SK-N-SH (cell line): Measurements from ENCODE around the gene FLRT1. TPM values are rescaled to one million over a fixed set of nuclear protein-coding genes. Genes with fewer than 3 reads are reported as not detected.

Source experiments
- CTCF ChIA-PET: fragments of 300-600, 350-600 bp; formaldehyde crosslinking; extraction: SDS; loops from one replicate; lab custom pipeline; 2021; lab: Yijun Ruan, JAX
- POLR2A ChIA-PET: fragments of 350-600 bp; sonication (Branson Sonifier 250); formaldehyde crosslinking; extraction: SDS; loops from one replicate; lab custom pipeline; 2020; ENCODE audit warnings: antibody characterized with exemption, inconsistent platforms; lab: Yijun Ruan, JAX
- DNase-seq: peaks from one replicate; pipeline ENCODE4 v3.0.0; 2012
- H2AFZ ChIP-seq: fragments of 200-600 bp; sonication (generic); 2 replicates; pipeline ENCODE4 v1.8.1; 2016; ENCODE audit warnings: antibody characterized with exemption, mild to moderate bottlenecking, low read depth
- H3F3A ChIP-seq: fragments of 200-600 bp; sonication (generic); replicated peaks from 2 replicates; pipeline ENCODE3; 2016; ENCODE audit warnings: antibody characterized with exemption, mild to moderate bottlenecking; ENCODE audit not compliant: insufficient read depth
- H3K27ac ChIP-seq, 2 experiments: fragments of 200-500 bp in 1 of 2; fragments of 200-600 bp in 1 of 2; sonication (Bioruptor generic) in 1 of 2; sonication (generic), shearing (Covaris generic) in 1 of 2; 2 replicates each; pipeline versions ENCODE4 v1.5.1 to v1.6.1; 2014 to 2016; ENCODE audit warnings: low read depth in 2 of 2, inconsistent platforms in 1 of 2, low read length in 1 of 2, mild to moderate bottlenecking in 1 of 2, mixed read lengths in 1 of 2
- H3K27me3 ChIP-seq: fragments of 200-600 bp; sonication (generic), shearing (Covaris generic); 2 replicates; pipeline ENCODE4 v1.6.1; 2016; ENCODE audit warnings: mixed run types; ENCODE audit not compliant: insufficient read depth
- H3K36me3 ChIP-seq, 2 experiments: fragments of 200-500 bp in 1 of 2; fragments of 200-600 bp in 1 of 2; sonication (Bioruptor generic) in 1 of 2; sonication (generic) in 1 of 2; replicated peaks in 1 of 2; 2 replicates each; pipeline versions ENCODE3 to v1.5.1; 2014 to 2016; ENCODE audit warnings: low read length in 1 of 2, mild to moderate bottlenecking in 1 of 2; ENCODE audit not compliant: insufficient read depth in 2 of 2, control insufficient read depth in 1 of 2
- H3K4me1 ChIP-seq, 2 experiments: fragments of 200-500 bp in 1 of 2; fragments of 200-600 bp in 1 of 2; sonication (Bioruptor generic) in 1 of 2; sonication (generic), shearing (Covaris generic) in 1 of 2; 2 replicates each; pipeline versions ENCODE4 v1.5.1 to v1.6.1; 2014 to 2016; ENCODE audit warnings: low read depth in 1 of 2, low read length in 1 of 2, mixed run types in 1 of 2; ENCODE audit not compliant: insufficient read depth in 2 of 2, control insufficient read depth in 1 of 2
- H3K4me2 ChIP-seq: fragments of 200-600 bp; sonication (generic), shearing (Covaris generic); 2 replicates; pipeline ENCODE4 v1.6.1; 2017; ENCODE audit warnings: mixed run types
- H3K4me3 ChIP-seq, 2 experiments: fragments of 200-500 bp in 1 of 2; fragments of 200-600 bp in 1 of 2; sonication (Bioruptor generic) in 1 of 2; sonication (generic), shearing (Covaris generic) in 1 of 2; 2 replicates each; pipeline versions ENCODE4 v1.5.1 to v1.8.1; 2014 to 2016; ENCODE audit warnings: low read depth in 2 of 2, inconsistent platforms in 1 of 2, low read length in 1 of 2, mild to moderate bottlenecking in 1 of 2, mixed read lengths in 1 of 2, moderate library complexity in 1 of 2
- H3K79me2 ChIP-seq: fragments of 200-600 bp; sonication (generic); 2 replicates; pipeline ENCODE4 v1.8.1; 2017; ENCODE audit warnings: mild to moderate bottlenecking; ENCODE audit not compliant: insufficient read depth
- H3K9ac ChIP-seq: fragments of 200-600 bp; sonication (generic); 2 replicates; pipeline ENCODE4 v1.6.1; 2017; ENCODE audit warnings: mixed run types
- H3K9me2 ChIP-seq: fragments of 200-600 bp; sonication (generic); 2 replicates; pipeline ENCODE4 v1.6.1; 2017; ENCODE audit warnings: mixed run types
- H3K9me3 ChIP-seq: fragments of 200-600 bp; sonication (generic); 2 replicates; pipeline ENCODE4 v1.6.1; 2017; ENCODE audit warnings: mixed run types, mild to moderate bottlenecking, moderate library complexity
- H4K20me1 ChIP-seq: fragments of 200-600 bp; sonication (generic); 2 replicates; pipeline ENCODE4 v1.6.1; 2017; ENCODE audit warnings: mild to moderate bottlenecking, mixed run types; ENCODE audit not compliant: insufficient read depth
- CHD2 ChIP-seq: fragments of 150-350 bp; IDR thresholded peaks from 2 replicates; pipeline ENCODE4 v1.6.1; 2018; ENCODE audit warnings: low read length; ENCODE audit not compliant: partially characterized antibody
- ELF1 ChIP-seq: IDR thresholded peaks from 2 replicates; pipeline ENCODE4 v1.4.0; 2012
- FOXJ3 ChIP-seq: sonication (generic); formaldehyde crosslinking; IDR thresholded peaks from 2 replicates; pipeline ENCODE4 v1.5.1; 2020; ENCODE audit warnings: mild to moderate bottlenecking, missing genetic modification reagents
- FOXM1 ChIP-seq: IDR thresholded peaks from 2 replicates; pipeline ENCODE4 v1.4.0; 2012; ENCODE audit warnings: low read depth, mild to moderate bottlenecking
- MEF2A ChIP-seq: IDR thresholded peaks from 2 replicates; pipeline ENCODE4 v1.4.0; 2012; ENCODE audit warnings: low read depth, borderline replicate concordance
- NFIC ChIP-seq: IDR thresholded peaks from 2 replicates; pipeline ENCODE4 v1.4.0; 2012; ENCODE audit warnings: borderline replicate concordance
- RAD21 ChIP-seq: IDR thresholded peaks from 2 replicates; pipeline ENCODE4 v1.6.1; 2012; ENCODE audit warnings: mild to moderate bottlenecking, low read length
- RCOR1 ChIP-seq: fragments of 150-350 bp; IDR thresholded peaks from 2 replicates; pipeline ENCODE4 v1.6.1; 2017; ENCODE audit warnings: antibody characterized with exemption, low read length
- RXRA ChIP-seq: IDR thresholded peaks from 2 replicates; pipeline ENCODE4 v1.4.0; 2012; ENCODE audit warnings: low read depth, mild to moderate bottlenecking, borderline replicate concordance
- SIN3A ChIP-seq: IDR thresholded peaks from 2 replicates; pipeline ENCODE4 v1.6.1; 2012; ENCODE audit warnings: low read depth, mild to moderate bottlenecking, low read length, moderate library complexity, borderline replicate concordance
- TEAD4 ChIP-seq: IDR thresholded peaks from 2 replicates; pipeline ENCODE4 v1.4.0; 2012; ENCODE audit warnings: mild to moderate bottlenecking, borderline replicate concordance; ENCODE audit not compliant: insufficient read depth
- WGBS: methylation state at CpG from one replicate; pipeline ENCODE4 v1.1.6; 2017; ENCODE audit warnings: low lambda C conversion rate; 5-methylcytosine and 5-hydroxymethylcytosine counted together
- polyA plus RNA-seq, 3 experiments: library from polyadenylated mRNA; depleted of rRNA; stranded (reverse); fragments of >200 nt; gene quantifications; 2 replicates each; pipeline ENCODE4 v1.2.3, GENCODE V29; 2012
- TF ChIP-seq, protein P1 (sequence below): fragments of 200-600 bp; sonication (generic); IDR thresholded peaks from 2 replicates; pipeline ENCODE4 v1.6.1; 2017; ENCODE audit warnings: antibody characterized with exemption, mild to moderate bottlenecking, moderate library complexity
- TF ChIP-seq, protein P2 (sequence below): fragments of 150-350 bp; IDR thresholded peaks from 2 replicates; pipeline ENCODE4 v1.6.1; 2016; ENCODE audit warnings: mild to moderate bottlenecking, low read depth, low read length
- TF ChIP-seq, protein P3 (sequence below): IDR thresholded peaks from 2 replicates; pipeline ENCODE4; 2012
- TF ChIP-seq, protein P4 (sequence below): IDR thresholded peaks from 2 replicates; pipeline ENCODE4 v1.4.0; 2012; ENCODE audit warnings: low read depth, borderline replicate concordance

The FLRT1 gene
- polyA plus RNA-seq, 1 of the 3 experiments (the other 2 are of a cell fraction): 0.03 TPM

DNA sequence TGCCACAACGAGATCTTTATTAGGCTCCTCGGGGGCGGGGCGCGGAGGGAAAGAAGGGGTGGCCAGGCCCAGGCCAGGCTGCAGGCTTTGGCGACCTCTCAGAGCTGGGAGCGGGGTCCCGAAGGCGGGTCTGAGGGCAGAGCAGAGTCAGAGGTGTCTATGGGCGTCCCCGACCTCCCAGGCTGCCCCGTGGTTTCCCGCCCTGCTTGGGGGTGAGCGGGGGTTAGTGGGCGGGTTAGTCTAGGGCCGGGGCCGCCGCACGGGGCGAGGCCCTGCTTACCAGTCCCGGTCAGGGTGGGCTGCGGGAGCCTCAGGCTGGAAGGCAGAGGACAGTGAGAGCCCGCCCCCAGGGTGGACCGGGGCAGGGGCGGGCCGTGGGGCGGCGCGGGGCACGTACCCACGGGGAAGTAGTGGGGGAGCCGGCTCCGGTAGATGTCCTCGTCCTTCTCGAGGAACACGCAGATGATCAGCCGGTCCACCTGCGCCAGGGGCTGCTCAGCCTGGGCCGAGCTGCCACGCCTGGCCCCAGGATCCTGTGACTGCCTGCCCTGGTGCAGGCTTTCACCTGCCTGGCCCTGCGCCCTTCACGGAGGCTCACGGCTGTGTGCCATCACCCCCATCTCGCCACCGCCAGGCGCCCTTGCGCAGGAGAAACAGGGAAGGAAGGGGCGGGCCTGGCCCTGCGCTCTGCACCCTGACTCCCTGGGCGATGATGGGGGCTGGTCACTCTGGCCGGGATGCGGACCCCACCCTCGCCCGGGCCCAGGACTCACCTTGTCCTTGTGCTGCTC lies 37.0 kb upstream of the FLRT1 start (continued):
- TF ChIP-seq, protein P1, sequence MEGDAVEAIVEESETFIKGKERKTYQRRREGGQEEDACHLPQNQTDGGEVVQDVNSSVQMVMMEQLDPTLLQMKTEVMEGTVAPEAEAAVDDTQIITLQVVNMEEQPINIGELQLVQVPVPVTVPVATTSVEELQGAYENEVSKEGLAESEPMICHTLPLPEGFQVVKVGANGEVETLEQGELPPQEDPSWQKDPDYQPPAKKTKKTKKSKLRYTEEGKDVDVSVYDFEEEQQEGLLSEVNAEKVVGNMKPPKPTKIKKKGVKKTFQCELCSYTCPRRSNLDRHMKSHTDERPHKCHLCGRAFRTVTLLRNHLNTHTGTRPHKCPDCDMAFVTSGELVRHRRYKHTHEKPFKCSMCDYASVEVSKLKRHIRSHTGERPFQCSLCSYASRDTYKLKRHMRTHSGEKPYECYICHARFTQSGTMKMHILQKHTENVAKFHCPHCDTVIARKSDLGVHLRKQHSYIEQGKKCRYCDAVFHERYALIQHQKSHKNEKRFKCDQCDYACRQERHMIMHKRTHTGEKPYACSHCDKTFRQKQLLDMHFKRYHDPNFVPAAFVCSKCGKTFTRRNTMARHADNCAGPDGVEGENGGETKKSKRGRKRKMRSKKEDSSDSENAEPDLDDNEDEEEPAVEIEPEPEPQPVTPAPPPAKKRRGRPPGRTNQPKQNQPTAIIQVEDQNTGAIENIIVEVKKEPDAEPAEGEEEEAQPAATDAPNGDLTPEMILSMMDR: no peak
- no peak for TF ChIP-seq TEAD4
- no peak for TF ChIP-seq CHD2
- TF ChIP-seq, protein P2, sequence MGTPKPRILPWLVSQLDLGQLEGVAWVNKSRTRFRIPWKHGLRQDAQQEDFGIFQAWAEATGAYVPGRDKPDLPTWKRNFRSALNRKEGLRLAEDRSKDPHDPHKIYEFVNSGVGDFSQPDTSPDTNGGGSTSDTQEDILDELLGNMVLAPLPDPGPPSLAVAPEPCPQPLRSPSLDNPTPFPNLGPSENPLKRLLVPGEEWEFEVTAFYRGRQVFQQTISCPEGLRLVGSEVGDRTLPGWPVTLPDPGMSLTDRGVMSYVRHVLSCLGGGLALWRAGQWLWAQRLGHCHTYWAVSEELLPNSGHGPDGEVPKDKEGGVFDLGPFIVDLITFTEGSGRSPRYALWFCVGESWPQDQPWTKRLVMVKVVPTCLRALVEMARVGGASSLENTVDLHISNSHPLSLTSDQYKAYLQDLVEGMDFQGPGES: no peak

DNA sequence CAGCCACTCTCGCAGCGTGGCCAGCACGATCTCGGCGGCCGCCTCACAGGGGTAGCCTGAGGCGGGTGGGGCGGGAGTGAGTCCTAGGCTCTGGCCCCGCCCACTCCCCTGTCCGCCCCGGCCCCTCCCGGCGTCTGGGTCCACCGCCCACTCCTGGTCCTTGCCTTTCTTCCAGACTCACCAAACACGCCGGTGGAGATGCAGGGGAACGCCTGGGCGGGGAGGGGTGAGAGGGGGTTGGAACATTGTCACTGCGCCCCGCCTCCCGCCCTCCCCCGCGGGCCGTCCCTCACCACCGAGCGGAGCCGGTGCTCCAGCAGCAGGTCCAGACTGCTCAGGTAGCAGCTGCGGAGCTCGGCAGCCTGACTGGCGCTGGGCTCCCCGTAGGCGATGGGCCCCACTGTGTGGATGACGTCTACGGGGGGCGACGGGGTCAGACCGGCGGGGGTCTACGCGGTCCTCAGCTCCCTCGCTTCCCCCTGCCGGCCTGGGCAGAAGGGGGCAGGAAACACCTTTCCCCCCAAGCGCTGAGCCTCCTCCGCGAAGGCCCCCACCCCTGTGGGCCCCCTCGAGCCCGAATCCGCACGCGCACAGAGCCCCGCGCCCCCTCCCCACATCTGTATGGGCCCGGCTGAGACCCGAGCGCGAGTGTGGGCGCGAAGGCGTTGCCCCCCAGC lies 36.2 kb upstream of the FLRT1 start:
- WGBS: 90% methylated on average over 30 of the region's 59 CpGs
- Histone ChIP-seq H4K20me1 (peaks cover 18% of the 10 kb centered on the region), H2AFZ (no peak overlapping the region), H3K27me3 (no peaks in the 10 kb centered on the region), H3F3A (no peaks in the 10 kb centered on the region), H3K4me2 (no peak overlapping the region), H3K9ac (no peak overlapping the region), H3K9me3 (no peaks in the 10 kb centered on the region), H3K27ac (no peak overlapping the region), H3K79me2 (peaks cover under 1% of the 10 kb centered on the region; the same call in 1 of the 2 replicates), H3K4me3 (no peak overlapping the region), H3K9me2 (no peaks in the 10 kb centered on the region), H3K36me3 (peaks cover 0 to 45% of the 10 kb centered on the region in 2 experiments), H3K4me1 (peaks cover 0 to 2% of the 10 kb centered on the region in 2 experiments; a peak in 1 of 4 replicates)
- TF ChIP-seq ELF1: no peak
- no peak for TF ChIP-seq RCOR1
- TF ChIP-seq RAD21: no peak
- TF ChIP-seq MEF2A: no peak
- no peak for TF ChIP-seq SIN3A
- TF ChIP-seq, protein P2: no peak
- TF ChIP-seq TEAD4: no peak
- no peak for TF ChIP-seq FOXM1
- TF ChIP-seq, protein P3, sequence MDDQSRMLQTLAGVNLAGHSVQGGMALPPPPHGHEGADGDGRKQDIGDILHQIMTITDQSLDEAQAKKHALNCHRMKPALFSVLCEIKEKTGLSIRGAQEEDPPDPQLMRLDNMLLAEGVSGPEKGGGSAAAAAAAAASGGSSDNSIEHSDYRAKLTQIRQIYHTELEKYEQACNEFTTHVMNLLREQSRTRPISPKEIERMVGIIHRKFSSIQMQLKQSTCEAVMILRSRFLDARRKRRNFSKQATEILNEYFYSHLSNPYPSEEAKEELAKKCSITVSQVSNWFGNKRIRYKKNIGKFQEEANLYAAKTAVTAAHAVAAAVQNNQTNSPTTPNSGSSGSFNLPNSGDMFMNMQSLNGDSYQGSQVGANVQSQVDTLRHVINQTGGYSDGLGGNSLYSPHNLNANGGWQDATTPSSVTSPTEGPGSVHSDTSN: no peak
- no peak for TF ChIP-seq NFIC
- no peak for TF ChIP-seq RXRA
- TF ChIP-seq FOXJ3 (CRISPR knock-in tag): no peak
- TF ChIP-seq, protein P4, sequence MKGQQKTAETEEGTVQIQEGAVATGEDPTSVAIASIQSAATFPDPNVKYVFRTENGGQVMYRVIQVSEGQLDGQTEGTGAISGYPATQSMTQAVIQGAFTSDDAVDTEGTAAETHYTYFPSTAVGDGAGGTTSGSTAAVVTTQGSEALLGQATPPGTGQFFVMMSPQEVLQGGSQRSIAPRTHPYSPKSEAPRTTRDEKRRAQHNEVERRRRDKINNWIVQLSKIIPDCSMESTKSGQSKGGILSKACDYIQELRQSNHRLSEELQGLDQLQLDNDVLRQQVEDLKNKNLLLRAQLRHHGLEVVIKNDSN: no peak
- POLR2A ChIA-PET: no interaction called here
- peak; percentile 66 for DNase-seq
- CTCF ChIA-PET: interaction anchor here (0.6 to 1.9 kb wide), 4 partner anchors 11 to 153 kb away, joined by 3 to 8 read pairs (median 4); no protein-coding TSS in a partner anchor
